HG03060 (cell line): ENCODE measurements around the gene ZNF230.

Experiments
- ATAC-seq: cut with Tn5 transposase; IDR thresholded peaks from one replicate; pipeline ENCODE4 v1.9.1; 2021; ENCODE audit warnings: low read depth, moderate number of reproducible peaks; ENCODE audit not compliant: unreplicated experiment

Gene ZNF230

GRCh38 chr19:44032001-44032610 lies 29.3 kb downstream of the ZNF230 start:
- no peak for ATAC-seq

GRCh38 chr19:44042147-44042546 lies 39.4 kb downstream of the ZNF230 start:
- no peak for ATAC-seq

DNA sequence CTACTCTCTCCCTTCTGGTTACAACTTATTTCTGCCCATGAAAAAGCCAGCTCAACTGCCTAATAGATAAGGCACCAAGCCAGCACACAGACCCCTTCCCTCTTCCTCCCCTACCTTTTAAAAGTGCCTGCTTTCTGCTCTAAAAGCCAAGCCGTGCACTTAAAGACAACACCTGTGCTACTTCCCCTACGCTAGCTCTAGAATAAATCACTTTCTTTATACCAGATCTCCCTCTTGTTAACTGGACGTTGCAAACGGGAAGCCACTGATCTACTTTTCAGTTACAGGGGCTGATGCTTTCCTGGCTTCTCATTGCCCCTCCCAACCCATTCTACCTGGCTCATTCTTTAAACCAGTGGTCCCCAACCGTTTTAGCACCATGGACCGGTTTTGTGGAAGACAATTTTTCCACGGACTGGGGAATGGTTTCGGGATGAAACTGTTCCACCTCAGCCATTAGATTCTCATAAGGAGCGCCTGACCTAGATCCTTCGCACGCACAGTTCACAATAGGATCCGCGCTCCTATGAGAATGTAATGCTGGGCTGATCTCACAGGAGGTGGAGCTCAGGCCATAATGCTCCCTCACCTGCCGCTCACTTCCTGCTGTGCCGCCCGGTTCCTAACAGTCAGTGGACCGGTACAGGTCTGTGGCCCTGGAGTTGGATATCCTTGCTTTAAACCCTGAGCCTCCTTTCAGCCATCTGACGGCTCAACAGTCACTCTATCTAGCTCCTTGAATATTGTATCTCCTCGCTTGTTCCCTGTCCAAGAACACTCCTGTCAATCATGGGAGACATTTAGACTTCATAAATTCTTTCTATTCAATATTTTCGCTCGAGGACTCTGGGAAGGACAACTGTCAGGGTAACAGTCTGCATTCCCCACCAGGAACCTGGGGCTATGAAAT lies 48.2 kb downstream of the ZNF230 start:
- ATAC-seq, result no peak

DNA sequence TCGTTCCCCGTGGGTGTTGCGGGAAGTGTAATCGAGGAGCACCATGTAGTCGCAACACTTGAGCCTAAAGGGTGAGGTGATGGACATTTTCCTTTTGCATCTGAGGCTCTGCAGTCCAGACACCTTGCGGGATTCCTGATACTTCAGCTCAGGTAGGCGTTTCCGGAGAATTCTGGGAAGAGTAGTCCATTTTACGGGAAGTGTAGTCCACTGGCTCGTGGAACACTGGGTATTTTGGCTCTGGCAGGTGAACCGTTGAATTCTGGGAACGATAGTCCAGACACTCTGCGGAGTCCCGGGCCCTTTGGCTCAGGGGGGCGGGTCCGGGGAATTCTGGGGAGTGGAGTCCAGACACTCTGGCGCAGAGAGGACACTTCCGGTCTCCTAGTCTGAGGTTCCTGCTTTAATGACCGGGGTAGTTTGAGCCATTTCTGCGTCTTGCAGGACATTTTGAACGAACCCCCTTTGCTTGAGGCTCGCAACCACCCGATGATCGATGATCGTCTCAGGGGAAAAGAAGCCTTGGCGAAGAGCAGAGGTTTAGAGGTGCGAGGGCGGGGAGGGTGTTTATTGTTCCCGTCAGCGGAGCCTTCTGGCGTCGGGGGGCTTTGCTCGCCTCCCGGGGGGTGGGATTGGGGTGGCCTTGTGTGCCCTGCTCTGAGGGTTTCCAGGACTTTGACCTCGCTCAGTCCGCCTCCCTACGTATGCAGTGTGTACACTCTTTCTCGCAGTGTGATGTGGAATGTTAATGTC lies 49.1 kb downstream of the ZNF230 start, which contains the start of gene ZNF223:
TSS of gene ZNF223 (plus strand) at position 387 of the 753 bp plus-strand sequence. CDS start 3,141 bp downstream, outside the sequence.
- no peak for ATAC-seq

DNA sequence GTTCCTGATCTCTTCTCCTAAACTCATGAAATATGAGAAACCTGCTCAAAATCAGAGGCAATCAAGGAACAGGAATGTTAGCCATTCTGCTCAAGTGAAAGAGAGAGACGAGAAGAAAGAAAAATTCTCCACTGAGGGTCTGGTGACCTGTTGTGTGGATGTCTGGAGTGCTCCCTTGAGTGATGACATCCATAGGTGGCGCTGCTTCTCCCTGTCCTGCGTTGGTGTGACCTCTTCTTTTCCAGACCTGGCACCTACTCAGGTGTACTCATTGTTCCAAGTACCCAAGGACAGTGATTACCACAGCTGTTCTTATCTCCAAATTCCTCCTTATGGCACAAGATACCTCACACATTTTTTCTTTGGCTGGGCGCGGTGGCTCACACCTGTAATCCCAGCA lies 53.1 kb downstream of the ZNF230 start:
- ATAC-seq, result no peak

GRCh38 chr19:44059229-44059628 lies 56.5 kb downstream of the ZNF230 start:
- no peak for ATAC-seq

DNA sequence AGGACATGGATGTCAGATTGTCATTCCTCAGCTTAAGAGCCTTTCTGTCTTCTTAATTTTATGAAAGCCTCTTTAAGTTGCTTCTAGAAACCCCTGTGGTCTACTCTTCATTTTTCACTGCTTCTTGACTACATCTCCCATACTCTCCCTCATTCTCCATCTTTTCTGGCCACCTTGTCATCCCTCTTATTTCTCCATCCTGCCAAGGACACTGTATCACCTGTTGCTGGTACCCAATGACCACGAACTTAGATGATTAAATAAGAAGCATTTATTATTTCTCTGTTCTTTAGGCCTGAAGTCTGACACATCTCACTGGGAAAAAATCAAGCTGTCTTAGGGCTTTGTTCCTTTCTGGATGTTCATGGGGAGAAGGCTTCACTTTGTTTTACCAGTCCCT lies 58.3 kb downstream of the ZNF230 start:
- no peak for ATAC-seq
